Activated CD8-positive, alpha-beta T cell treated with anti-CD3 and anti-CD28 coated beads for 36 hours (primary cell): ENCODE measurements around the gene ASB18. TPM values are rescaled to one million over a fixed set of nuclear protein-coding genes. Genes with fewer than 3 reads are reported as not detected.

Experiments
- ATAC-seq: fragments of 200-7000 bp; cut with Tn5 transposase; one replicate; pipeline ENCODE4 v1.10.0; 2021; ENCODE audit warnings: mild to moderate bottlenecking, moderate library complexity
- CTCF ChIA-PET: fragments of 350-600 bp; sonication (Branson Sonifier 250); formaldehyde crosslinking; loops from one replicate; lab custom pipeline; 2021; ENCODE audit warnings: antibody characterized with exemption; lab: Charles Lee
- POLR2A ChIA-PET: fragments of 350-600 bp; sonication (Branson Sonifier 250); formaldehyde crosslinking; loops from one replicate; lab custom pipeline; 2021; ENCODE audit warnings: antibody characterized with exemption; lab: Charles Lee
- DNase-seq: peaks from one replicate; pipeline ENCODE4 v3.0.0-alpha.2; 2020
- H3K27ac Mint-ChIP-seq: one replicate; pipeline ENCODE4 v1.8.0; 2021; ENCODE audit warnings: mild to moderate bottlenecking, mixed read lengths
- H3K27me3 Mint-ChIP-seq: one replicate; pipeline ENCODE4 v1.8.0; 2021; ENCODE audit warnings: mixed read lengths
- H3K36me3 Mint-ChIP-seq: one replicate; pipeline ENCODE4 v1.8.0; 2021; ENCODE audit warnings: low read depth, mixed read lengths
- H3K4me1 Mint-ChIP-seq: one replicate; pipeline ENCODE4 v1.8.0; 2021; ENCODE audit warnings: low read depth, mixed read lengths
- H3K4me3 Mint-ChIP-seq: one replicate; pipeline ENCODE4 v1.8.0; 2021; ENCODE audit warnings: mild to moderate bottlenecking, moderate library complexity, mixed read lengths
- H3K9me3 Mint-ChIP-seq: one replicate; pipeline ENCODE4 v1.8.0; 2021; ENCODE audit warnings: mixed read lengths
- intact Hi-C: fragments of 100-400 bp; cut with micrococcal nuclease; formaldehyde crosslinking; loops from one replicate; pipeline ENCODE4 v1.10.0; 2022
- total RNA-seq, 2 experiments: library from RNA; stranded (reverse); gene quantifications; one replicate each; pipeline ENCODE4 v1.2.3, GENCODE V29; 2021
- TF ChIP-seq, protein P1 (sequence below): fragments of 200-600 bp; IDR thresholded peaks from one replicate; pipeline ENCODE4 v1.8.0; 2022; ENCODE audit warnings: antibody characterized with exemption, mild to moderate bottlenecking

The ASB18 gene
- total RNA-seq, 2 experiments from 2014 or later: not detected

- Mint-ChIP-seq H3K36me3 (no peaks in the 10 kb centered on the region), H3K27me3 (peaks cover 34% of the 10 kb centered on the region), H3K4me3 (no peak overlapping the region), H3K9me3 (peaks cover 6% of the 10 kb centered on the region), H3K27ac (no peak overlapping the region), H3K4me1 (no peaks in the 10 kb centered on the region)
- DNase-seq (no peak), ATAC-seq (no peak)
- ChIA-PET CTCF (no interaction called here), POLR2A (no interaction called here)
- intact Hi-C loops: no loop called here
- TF ChIP-seq, protein P1, sequence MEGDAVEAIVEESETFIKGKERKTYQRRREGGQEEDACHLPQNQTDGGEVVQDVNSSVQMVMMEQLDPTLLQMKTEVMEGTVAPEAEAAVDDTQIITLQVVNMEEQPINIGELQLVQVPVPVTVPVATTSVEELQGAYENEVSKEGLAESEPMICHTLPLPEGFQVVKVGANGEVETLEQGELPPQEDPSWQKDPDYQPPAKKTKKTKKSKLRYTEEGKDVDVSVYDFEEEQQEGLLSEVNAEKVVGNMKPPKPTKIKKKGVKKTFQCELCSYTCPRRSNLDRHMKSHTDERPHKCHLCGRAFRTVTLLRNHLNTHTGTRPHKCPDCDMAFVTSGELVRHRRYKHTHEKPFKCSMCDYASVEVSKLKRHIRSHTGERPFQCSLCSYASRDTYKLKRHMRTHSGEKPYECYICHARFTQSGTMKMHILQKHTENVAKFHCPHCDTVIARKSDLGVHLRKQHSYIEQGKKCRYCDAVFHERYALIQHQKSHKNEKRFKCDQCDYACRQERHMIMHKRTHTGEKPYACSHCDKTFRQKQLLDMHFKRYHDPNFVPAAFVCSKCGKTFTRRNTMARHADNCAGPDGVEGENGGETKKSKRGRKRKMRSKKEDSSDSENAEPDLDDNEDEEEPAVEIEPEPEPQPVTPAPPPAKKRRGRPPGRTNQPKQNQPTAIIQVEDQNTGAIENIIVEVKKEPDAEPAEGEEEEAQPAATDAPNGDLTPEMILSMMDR: no peak
These were observed 106.8 kb downstream of the ASB18 start for GRCh38 chr2:236157366-236157765.

DNA sequence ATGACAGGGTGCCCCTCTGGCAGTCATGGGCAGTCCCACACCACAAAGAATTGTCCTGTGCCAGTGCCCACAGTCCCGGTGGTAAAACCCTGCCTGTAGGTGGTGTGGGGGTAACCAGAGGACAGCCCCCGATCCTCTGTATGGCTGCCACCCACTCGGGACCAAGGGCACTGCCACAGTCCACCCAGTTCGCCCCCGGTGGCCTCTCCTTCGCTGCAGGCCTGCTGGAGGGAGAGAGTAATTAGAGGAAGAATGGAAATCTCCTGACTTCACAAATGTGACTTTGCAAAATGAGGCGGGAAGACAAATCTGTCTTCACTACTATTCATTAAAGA is 107.4 kb downstream of the ASB18 start:
- H3K4me1 Mint-ChIP-seq: no peaks in the 10 kb centered on the region
- TF ChIP-seq, protein P1: no peak
- ATAC-seq (no peak), DNase-seq (no peak)
- ChIA-PET POLR2A (no interaction called here), CTCF (no interaction called here)
- H3K27me3 Mint-ChIP-seq: peaks cover 29% of the 10 kb centered on the region
- intact Hi-C loops: no loop called here
- no peaks in the 10 kb centered on the region for H3K36me3 Mint-ChIP-seq
- H3K9me3 Mint-ChIP-seq: peaks cover 7% of the 10 kb centered on the region
- no peak overlapping the region for H3K4me3 Mint-ChIP-seq
- H3K27ac Mint-ChIP-seq: no peak overlapping the region

DNA sequence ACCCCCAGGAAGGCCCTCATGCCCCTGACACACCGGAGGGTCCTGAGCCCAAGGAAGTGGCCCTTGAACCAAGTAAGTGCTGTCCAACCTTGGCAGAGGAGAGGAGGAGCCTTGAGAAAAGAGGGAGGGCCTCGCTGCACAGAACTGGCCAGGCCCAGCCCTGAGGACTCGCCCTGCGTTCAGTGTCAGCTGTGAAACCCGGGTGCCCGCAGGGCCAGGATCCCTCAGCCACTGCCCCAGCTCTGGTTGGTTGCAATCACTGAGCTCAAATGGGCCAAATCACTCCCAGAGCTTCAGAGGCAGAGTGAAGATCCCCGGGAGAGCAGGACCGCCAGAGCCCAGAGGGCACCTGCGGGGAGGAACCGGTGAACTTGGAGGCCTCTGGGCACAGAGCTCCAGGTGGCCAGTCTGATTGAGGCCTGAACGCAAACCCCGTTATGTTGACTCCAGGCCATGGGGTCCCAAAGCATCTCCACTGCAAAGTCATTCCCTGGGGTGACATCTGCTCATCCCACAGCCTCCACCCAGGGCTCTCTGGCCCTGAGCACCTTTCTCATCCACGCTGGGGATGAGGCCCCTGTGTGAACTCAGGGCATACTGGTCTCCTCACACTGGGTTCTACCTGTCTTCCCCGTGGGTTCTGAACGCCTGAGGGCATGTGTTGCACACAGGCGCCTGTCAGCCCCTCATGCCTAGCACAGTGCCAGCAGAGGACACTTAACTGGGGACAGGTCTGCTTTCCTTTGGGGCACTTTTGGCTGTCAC is 107.9 kb downstream of the ASB18 start:
- TF ChIP-seq, protein P1: no peak
- no peak for ATAC-seq
- Mint-ChIP-seq H3K9me3 (peaks cover 7% of the 10 kb centered on the region), H3K4me1 (no peaks in the 10 kb centered on the region), H3K36me3 (no peaks in the 10 kb centered on the region), H3K27ac (no peak overlapping the region), H3K4me3 (no peak overlapping the region), H3K27me3 (peaks cover 25% of the 10 kb centered on the region)
- ChIA-PET CTCF (no interaction called here), POLR2A (no interaction called here)
- DNase-seq: no peak
- intact Hi-C loops: no loop called here

GRCh38 chr2:236155406-236155805 is 108.8 kb downstream of the ASB18 start:
- H3K4me1 Mint-ChIP-seq: no peaks in the 10 kb centered on the region
- H3K36me3 Mint-ChIP-seq: no peaks in the 10 kb centered on the region
- peaks cover 10% of the 10 kb centered on the region for H3K9me3 Mint-ChIP-seq
- H3K27me3 Mint-ChIP-seq: peaks cover 19% of the 10 kb centered on the region
- TF ChIP-seq, protein P1: no peak
- DNase-seq (no peak), ATAC-seq (no peak)
- CTCF ChIA-PET: no interaction called here
- H3K27ac Mint-ChIP-seq: no peak overlapping the region
- POLR2A ChIA-PET: no interaction called here
- H3K4me3 Mint-ChIP-seq: no peak overlapping the region
- intact Hi-C loops: no loop called here

- TF ChIP-seq, protein P1: no peak
- H3K27me3 Mint-ChIP-seq: peaks cover 15% of the 10 kb centered on the region
- CTCF ChIA-PET: no interaction called here
- H3K4me3 Mint-ChIP-seq: no peak overlapping the region
- intact Hi-C loops: no loop called here
- H3K36me3 Mint-ChIP-seq: no peaks in the 10 kb centered on the region
- H3K4me1 Mint-ChIP-seq: no peaks in the 10 kb centered on the region
- ATAC-seq: no peak
- no peak overlapping the region for H3K27ac Mint-ChIP-seq
- H3K9me3 Mint-ChIP-seq: peaks cover 6% of the 10 kb centered on the region
- POLR2A ChIA-PET: no interaction called here
- DNase-seq: no peak
These were observed 117.8 kb downstream of the ASB18 start for GRCh38 chr2:236146436-236146835.
